Activated CD4-positive, alpha-beta T cell treated with anti-CD3 and anti-CD28 coated beads, Interleukin-2, amount 10 ng/mL, durations not matched to agents 7 days and 5 days (primary cell): ENCODE results near the gene SLC27A1. TPM values are rescaled to one million over a fixed set of nuclear protein-coding genes. Genes with fewer than 3 reads are reported as not detected.

Source experiments
- CTCF ChIA-PET: fragments of 350-600 bp; sonication (Branson Sonifier 250); formaldehyde crosslinking; loops from one replicate; lab custom pipeline; 2021; ENCODE audit warnings: antibody characterized with exemption; lab: Charles Lee
- POLR2A ChIA-PET: fragments of 350-600 bp; sonication (Branson Sonifier 250); formaldehyde crosslinking; loops from one replicate; lab custom pipeline; 2021; ENCODE audit warnings: antibody characterized with exemption; lab: Charles Lee
- DNase-seq: peaks from one replicate; pipeline ENCODE4 v3.0.0-alpha.2; 2020
- H3K27ac Mint-ChIP-seq: one replicate; pipeline ENCODE4 v1.8.0; 2021; ENCODE audit warnings: mild to moderate bottlenecking, moderate library complexity, mixed read lengths
- H3K27me3 Mint-ChIP-seq: one replicate; pipeline ENCODE4 v1.8.0; 2021; ENCODE audit warnings: mixed read lengths
- H3K36me3 Mint-ChIP-seq: one replicate; pipeline ENCODE4 v1.8.0; 2021; ENCODE audit warnings: low read depth, mixed read lengths
- H3K4me1 Mint-ChIP-seq: one replicate; pipeline ENCODE4 v1.8.0; 2021; ENCODE audit warnings: mixed read lengths
- H3K4me3 Mint-ChIP-seq: one replicate; pipeline ENCODE4 v1.8.0; 2021; ENCODE audit warnings: mild to moderate bottlenecking, moderate library complexity, mixed read lengths
- H3K9me3 Mint-ChIP-seq: one replicate; pipeline ENCODE4 v1.8.0; 2021; ENCODE audit warnings: mixed read lengths
- total RNA-seq, 2 experiments: library from RNA; stranded (reverse); gene quantifications; one replicate each; pipeline ENCODE4 v1.2.3, GENCODE V29; 2021

Gene SLC27A1
- total RNA-seq, 2 experiments from 2014 or later = 2.1 to 2.8 TPM

DNA sequence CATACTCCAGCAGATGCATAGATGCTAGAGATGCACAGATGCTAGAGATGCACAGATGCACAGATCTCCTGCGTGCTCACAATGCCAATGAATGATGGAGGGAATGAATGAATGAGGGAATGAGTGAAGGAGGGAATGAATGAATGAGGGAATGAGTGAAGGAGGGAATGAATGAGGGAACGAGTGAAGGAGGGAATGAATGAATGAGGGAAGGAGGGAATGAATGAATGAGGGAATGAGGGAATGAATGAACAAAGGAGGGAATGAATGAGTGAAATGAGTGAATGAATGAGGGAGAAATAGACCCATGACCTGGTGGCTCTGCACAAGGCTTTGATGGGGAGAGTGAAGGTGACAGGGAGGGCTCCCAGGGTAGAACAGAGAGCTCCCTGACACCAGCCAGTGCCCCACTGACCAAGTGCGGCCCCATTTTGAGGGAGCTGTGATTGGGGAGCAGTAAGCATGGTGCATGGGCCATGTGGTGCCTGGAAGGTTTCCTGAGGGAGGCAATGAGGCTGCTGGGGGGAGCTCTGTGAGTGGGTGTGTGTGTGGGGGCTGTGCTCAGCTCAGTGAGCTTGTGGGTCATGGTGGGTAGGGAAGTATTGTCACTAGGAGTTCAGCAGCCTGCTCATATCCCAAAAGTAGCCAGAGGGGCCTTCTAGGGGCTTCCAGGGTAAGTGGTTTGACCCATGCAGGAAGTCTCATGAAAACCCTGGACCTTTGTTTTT, 12.7 kb downstream of the SLC27A1 start:
- no peaks in the 10 kb centered on the region for H3K9me3 Mint-ChIP-seq
- no peaks in the 10 kb centered on the region for H3K4me1 Mint-ChIP-seq
- ChIA-PET POLR2A (no interaction called here), CTCF (interaction anchor here (3.7 kb wide), 1 partner anchor 13 kb away, joined by 20 read pairs; no protein-coding TSS in a partner anchor)
- H3K36me3 Mint-ChIP-seq = no peaks in the 10 kb centered on the region
- DNase-seq = no peak
- H3K27me3 Mint-ChIP-seq = no peaks in the 10 kb centered on the region
- H3K4me3 Mint-ChIP-seq = no peak overlapping the region
- no peak overlapping the region for H3K27ac Mint-ChIP-seq

DNA sequence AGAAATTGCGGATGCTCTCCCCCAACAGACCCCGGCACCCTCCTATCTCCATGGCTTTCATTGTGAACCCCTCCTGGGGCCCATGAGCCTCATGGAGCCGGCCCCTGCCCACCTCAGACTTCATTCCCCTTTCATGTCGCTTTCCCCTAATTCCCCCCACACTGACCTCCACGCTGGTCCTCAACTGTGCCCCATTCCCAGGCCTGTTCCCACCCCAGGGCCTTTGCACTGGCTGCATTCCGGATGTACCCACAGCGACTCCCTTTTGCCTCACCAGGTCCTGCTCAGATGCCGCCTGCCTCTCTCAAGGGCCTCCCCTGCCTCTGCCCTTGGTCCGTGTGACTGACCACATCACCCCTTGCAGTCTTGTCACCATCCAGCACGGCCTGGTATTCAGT, 13.3 kb downstream of the SLC27A1 start:
- H3K27me3 Mint-ChIP-seq = no peaks in the 10 kb centered on the region
- no peaks in the 10 kb centered on the region for H3K4me1 Mint-ChIP-seq
- H3K27ac Mint-ChIP-seq = no peak overlapping the region
- H3K9me3 Mint-ChIP-seq = no peaks in the 10 kb centered on the region
- no peak for DNase-seq
- ChIA-PET CTCF (interaction anchor here (3.7 kb wide), 1 partner anchor 13 kb away, joined by 20 read pairs; no protein-coding TSS in a partner anchor), POLR2A (no interaction called here)
- H3K4me3 Mint-ChIP-seq = no peak overlapping the region
- H3K36me3 Mint-ChIP-seq = no peaks in the 10 kb centered on the region

DNA sequence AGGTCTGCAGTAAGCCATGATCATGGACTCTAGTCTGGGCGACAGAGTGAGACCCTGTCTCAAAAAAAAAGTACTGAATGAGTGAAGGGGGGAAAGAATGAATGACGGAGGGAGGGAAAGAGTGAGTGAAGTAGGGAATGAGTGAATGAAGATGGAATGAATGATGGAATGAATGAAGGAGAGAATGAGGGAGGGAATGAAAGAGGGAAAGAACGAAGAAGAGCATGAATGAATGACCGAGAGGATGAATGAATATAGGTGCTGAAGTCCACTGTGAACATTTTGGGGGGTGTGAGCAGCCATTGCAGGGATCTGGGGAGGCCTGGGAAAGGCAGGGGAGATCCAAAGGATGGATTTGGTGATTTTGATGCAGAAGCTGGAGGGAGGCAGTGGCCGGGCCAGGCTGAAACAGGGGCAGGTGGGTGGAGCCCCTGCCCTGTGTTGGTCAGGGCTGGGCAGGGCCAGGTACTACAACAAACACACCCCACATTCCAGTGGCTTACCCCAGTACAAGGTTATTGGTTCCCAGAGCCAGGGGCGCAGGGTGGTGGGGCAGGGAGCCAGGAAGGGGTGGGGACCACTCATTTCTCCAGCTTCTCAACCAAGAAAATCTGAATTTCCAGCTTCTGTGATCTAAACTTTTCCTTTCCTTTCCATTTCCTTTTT, 14.3 kb downstream of the SLC27A1 start:
- no peak for DNase-seq
- H3K4me1 Mint-ChIP-seq = peaks cover 7% of the 10 kb centered on the region
- H3K27ac Mint-ChIP-seq = no peak overlapping the region
- H3K4me3 Mint-ChIP-seq = no peak overlapping the region
- H3K36me3 Mint-ChIP-seq = no peaks in the 10 kb centered on the region
- CTCF ChIA-PET = interaction anchor here (0.6 kb wide), 1 partner anchor 128 kb away, joined by 3 read pairs; no protein-coding TSS in a partner anchor
- no peaks in the 10 kb centered on the region for H3K27me3 Mint-ChIP-seq
- no peaks in the 10 kb centered on the region for H3K9me3 Mint-ChIP-seq
- POLR2A ChIA-PET = no interaction called here

DNA sequence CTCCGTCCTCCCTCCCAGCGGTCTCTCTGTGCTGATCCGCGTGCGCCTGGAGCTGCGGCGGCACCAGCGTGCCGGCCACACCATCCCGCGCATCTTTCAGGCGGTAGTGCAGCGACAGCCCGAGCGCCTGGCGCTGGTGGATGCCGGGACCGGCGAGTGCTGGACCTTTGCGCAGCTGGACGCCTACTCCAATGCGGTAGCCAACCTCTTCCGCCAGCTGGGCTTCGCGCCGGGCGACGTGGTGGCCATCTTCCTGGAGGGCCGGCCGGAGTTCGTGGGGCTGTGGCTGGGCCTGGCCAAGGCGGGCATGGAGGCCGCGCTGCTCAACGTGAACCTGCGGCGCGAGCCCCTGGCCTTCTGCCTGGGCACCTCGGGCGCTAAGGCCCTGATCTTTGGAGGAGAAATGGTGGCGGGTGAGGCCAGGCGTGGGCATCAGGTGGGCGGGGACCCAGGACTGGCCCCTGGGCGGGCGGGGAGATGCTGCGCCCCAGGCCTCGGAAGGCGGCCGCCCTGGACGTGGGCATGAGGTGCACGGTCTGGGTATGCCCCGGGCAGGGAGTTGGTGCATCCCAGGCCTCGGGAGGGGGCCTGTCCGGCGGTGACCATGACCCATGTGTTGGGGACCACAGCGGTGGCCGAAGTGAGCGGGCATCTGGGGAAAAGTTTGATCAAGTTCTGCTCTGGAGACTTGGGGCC, 16.4 kb downstream of the SLC27A1 start:
- CTCF ChIA-PET = interaction anchor here (0.6 to 1.6 kb wide), 2 partner anchors 10 to 69 kb away, joined by 3 to 6 read pairs; no protein-coding TSS in a partner anchor
- H3K4me1 Mint-ChIP-seq = peaks cover 24% of the 10 kb centered on the region
- no peak for DNase-seq
- POLR2A ChIA-PET = no interaction called here
- no peaks in the 10 kb centered on the region for H3K27me3 Mint-ChIP-seq
- H3K27ac Mint-ChIP-seq = no peak overlapping the region
- H3K4me3 Mint-ChIP-seq = no peak overlapping the region
- H3K9me3 Mint-ChIP-seq = no peaks in the 10 kb centered on the region
- no peaks in the 10 kb centered on the region for H3K36me3 Mint-ChIP-seq

DNA sequence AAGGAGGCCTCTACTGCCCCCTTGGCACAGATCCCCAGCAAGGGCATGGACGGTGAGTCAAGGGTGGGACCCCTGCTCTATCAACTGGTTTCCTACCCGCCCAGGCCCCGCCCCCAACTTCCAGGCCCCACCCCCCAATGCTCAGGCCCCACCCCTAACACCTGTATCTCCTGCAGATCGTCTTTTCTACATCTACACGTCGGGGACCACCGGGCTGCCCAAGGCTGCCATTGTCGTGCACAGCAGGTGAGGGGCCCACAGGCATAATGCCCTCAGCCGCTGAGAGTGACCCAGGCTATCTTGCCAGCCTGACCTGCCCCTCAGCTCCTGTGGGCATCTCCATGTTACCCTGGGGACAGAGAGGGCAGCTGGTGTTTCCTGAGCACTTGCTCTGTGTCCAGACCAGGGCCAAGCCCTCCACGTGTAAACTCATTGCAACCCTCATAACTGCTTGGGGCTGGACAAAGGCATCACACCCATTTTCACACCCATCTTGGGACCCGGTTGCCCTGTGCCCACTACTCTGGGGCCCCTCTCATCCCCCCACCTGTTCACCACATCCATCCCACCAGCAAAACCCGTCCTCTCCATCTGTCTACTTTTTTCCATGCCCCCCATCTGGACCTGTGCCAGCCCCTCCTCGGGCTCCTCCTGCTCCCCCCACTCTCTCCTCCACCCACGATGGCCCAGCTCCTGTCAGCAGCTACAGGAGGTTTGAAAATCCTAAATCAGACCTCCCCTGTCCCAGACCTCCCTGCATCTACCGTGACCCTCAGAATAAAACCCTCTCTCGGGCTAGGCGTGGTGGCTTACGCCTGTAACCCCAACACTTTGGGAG, 17.2 kb downstream of the SLC27A1 start:
- H3K36me3 Mint-ChIP-seq = no peaks in the 10 kb centered on the region
- no peak for DNase-seq
- no peak overlapping the region for H3K4me3 Mint-ChIP-seq
- ChIA-PET CTCF (interaction anchor here (1.5 kb wide), 1 partner anchor 9 kb away, joined by 5 read pairs; no protein-coding TSS in a partner anchor), POLR2A (no interaction called here)
- H3K27me3 Mint-ChIP-seq = no peaks in the 10 kb centered on the region
- H3K27ac Mint-ChIP-seq = peak overlapping the region; percentile 9
- no peaks in the 10 kb centered on the region for H3K9me3 Mint-ChIP-seq
- peaks cover 24% of the 10 kb centered on the region for H3K4me1 Mint-ChIP-seq

DNA sequence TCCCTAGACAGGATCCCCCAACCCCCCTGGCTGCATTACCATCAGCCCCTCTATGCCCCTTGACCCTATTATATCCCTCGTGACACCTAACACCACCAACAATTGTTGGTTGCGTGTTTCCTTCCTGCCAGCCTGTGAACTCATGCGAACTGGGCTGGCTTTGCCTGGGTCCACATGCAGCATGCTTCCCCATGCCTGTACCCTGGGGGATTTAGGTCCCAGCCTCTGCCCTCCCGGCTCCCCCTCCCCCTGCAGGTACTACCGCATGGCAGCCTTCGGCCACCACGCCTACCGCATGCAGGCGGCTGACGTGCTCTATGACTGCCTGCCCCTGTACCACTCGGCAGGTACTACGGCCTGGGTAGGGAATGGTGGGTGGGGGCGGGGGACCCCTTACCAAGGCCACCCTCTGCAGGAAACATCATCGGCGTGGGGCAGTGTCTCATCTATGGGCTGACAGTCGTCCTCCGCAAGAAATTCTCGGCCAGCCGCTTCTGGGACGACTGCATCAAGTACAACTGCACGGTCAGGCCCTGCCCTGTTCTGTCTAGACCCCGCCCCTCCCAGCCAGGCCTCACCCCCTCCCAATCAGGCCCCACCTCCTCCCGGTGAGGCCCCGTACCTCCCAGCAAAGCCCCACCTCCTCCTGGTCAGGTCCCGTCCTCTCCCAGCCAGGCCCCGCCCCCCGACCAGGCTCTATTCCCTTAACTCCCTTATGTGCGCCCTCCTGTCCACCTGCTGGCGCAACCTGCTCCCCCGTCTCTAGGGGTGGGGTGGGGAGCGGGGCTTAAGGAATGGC, 18.5 kb downstream of the SLC27A1 start:
- Mint-ChIP-seq H3K4me1 (peaks cover 24% of the 10 kb centered on the region), H3K27ac (no peak overlapping the region), H3K36me3 (no peaks in the 10 kb centered on the region), H3K9me3 (no peaks in the 10 kb centered on the region), H3K27me3 (no peaks in the 10 kb centered on the region), H3K4me3 (no peak overlapping the region)
- ChIA-PET POLR2A (no interaction called here), CTCF (interaction anchor here (1.5 kb wide), 1 partner anchor 8 kb away, joined by 5 read pairs; no protein-coding TSS in a partner anchor)
- DNase-seq = no peak

DNA sequence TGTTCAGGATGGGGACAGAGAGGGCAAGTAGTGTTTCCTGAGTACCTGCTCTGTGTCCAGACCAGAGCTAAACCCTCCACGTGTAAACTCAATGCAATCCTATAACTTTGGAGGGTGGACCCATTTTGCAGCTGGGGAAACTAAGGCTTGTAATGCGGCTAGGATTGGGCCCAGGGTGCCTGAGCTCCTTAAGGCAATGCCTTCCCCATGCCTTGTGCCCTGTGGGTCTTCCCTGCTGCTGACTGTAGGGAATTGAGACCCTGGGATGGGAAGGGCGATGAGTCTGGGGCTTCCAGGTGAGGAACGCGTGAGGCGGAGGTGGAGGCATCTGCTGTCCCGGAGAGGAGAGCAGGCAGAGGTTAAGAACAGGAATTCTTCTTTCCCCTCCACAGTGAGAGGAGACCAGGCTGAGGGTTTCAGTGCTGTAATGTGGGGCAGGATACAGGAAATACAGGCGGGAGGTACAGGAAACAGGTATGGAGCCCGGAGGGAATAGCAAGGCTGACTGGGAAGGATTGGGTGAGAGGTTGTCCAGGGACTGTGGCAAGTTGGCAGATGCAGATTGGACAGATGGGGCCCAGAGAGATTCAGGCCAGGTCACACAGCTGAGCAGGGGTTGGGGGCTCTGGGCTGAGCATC, 19.2 kb downstream of the SLC27A1 start:
- Mint-ChIP-seq H3K9me3 (no peaks in the 10 kb centered on the region), H3K4me1 (peaks cover 24% of the 10 kb centered on the region), H3K27ac (peak overlapping the region; percentile 46), H3K36me3 (no peaks in the 10 kb centered on the region), H3K4me3 (no peak overlapping the region), H3K27me3 (no peaks in the 10 kb centered on the region)
- no peak for DNase-seq
- POLR2A ChIA-PET = no interaction called here
- CTCF ChIA-PET = no interaction called here

DNA sequence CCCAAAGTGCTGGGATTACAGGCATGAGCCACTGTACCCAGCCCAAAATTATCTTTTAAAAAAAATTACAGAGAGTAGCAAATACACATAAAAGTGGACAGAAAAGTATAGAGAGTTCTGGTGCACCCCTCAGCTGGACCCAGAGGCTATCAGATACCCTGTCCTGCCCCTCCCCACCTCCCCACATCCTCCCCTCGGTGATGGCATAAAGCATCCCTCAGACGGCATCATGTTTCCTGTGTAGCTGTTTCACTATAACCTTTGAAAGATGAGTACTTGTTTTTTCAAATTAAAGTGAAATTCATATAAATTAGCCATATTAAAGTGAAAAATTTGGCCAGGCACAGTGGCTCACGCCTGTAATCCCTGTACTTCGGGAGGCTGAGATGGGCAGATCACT, 20.1 kb downstream of the SLC27A1 start:
- H3K4me3 Mint-ChIP-seq = no peak overlapping the region
- ChIA-PET POLR2A (no interaction called here), CTCF (no interaction called here)
- H3K27me3 Mint-ChIP-seq = no peaks in the 10 kb centered on the region
- H3K9me3 Mint-ChIP-seq = no peaks in the 10 kb centered on the region
- DNase-seq = peak; percentile 62
- peak overlapping the region; percentile 81 for H3K27ac Mint-ChIP-seq
- H3K4me1 Mint-ChIP-seq = peaks cover 24% of the 10 kb centered on the region
- no peaks in the 10 kb centered on the region for H3K36me3 Mint-ChIP-seq

DNA sequence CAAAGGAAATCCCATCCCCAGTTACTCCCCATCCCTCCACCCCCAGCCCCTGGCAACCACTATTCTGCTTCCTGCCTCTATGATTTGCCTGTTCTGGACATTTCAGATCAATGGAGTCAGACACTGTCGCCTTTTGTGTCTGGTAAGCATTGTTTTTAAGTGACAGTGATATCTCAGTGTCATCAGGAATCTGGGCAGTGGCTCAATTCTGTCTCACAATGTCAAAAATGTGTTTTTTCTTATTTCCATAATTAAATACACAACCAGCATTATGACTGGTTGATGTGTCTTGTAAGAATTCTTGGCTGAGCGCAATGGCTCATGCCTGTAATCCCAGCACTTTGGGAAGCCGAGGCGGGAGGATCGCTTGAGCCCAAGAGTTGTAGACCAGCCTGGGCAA, 21.0 kb downstream of the SLC27A1 start:
- Mint-ChIP-seq H3K27me3 (no peaks in the 10 kb centered on the region), H3K4me1 (peaks cover 29% of the 10 kb centered on the region), H3K36me3 (no peaks in the 10 kb centered on the region), H3K4me3 (no peak overlapping the region), H3K9me3 (no peaks in the 10 kb centered on the region), H3K27ac (no peak overlapping the region)
- no peak for DNase-seq
- ChIA-PET CTCF (interaction anchor here (0.7 kb wide), 1 partner anchor 123 kb away, joined by 3 read pairs; no protein-coding TSS in a partner anchor), POLR2A (no interaction called here)

DNA sequence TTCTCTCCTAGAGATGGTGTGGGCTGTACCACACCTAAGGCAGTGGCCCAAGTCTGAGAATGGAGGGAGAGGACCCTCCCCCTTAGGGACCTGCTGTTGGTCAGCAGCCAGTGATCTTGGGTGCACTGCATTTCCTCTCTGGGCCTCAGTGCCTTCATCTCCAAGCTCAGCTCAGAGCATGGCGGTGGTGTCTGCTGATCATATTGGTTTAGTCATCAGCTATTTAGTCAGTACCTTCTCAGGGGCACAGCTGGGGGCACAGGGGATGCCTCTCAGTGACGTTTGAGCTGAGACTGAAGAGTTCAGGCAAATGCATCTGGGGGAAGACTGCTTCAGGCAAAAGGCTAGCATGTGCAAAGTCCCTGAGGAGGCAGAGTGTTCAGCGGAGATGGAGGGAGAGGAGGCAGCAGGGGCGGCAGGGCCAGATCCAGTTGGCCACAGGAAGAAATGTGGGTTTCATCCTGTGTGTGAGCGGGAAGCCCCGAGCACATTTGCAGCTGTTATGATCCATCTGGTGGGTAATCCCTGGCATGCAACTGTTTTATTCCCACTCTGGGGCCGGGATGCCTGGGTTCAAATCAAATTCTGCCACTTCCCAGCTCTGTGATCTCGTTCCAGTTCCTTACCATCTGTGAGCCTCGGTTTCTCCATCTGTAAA, 25.4 kb downstream of the SLC27A1 start:
- ChIA-PET POLR2A (no interaction called here), CTCF (interaction anchor here (0.5 to 2.1 kb wide), 41 partner anchors 8 to 586 kb away, joined by 3 to 20 read pairs (median 4); partner anchors contain the start of genes BST2, PGLS and RPL18A)
- no peak for DNase-seq
- Mint-ChIP-seq H3K36me3 (no peaks in the 10 kb centered on the region), H3K4me1 (peaks cover 34% of the 10 kb centered on the region), H3K27ac (no peak overlapping the region), H3K4me3 (no peak overlapping the region), H3K27me3 (no peaks in the 10 kb centered on the region), H3K9me3 (no peaks in the 10 kb centered on the region)
